Neural cell (in vitro differentiated cells): Measurements from ENCODE around the gene TTC19.

Source experiments
- CTCF ChIP-seq: fragments of 450-650 bp; IDR thresholded peaks from 2 replicates; pipeline ENCODE4 v1.5.1; 2014; ENCODE audit warnings: antibody characterized with exemption, mild to moderate bottlenecking, moderate library complexity; ENCODE audit not compliant: poor library complexity, severe bottlenecking
- EP300 ChIP-seq: fragments of 450-650 bp; conservative IDR thresholded peaks from 2 replicates; pipeline ENCODE4 v1.6.1; 2014; ENCODE audit warnings: antibody characterized with exemption, mild to moderate bottlenecking, moderate library complexity; ENCODE audit not compliant: poor library complexity, severe bottlenecking
- SMC3 ChIP-seq: fragments of 450-650 bp; conservative IDR thresholded peaks from 2 replicates; pipeline ENCODE4 v1.6.1; 2014; ENCODE audit warnings: antibody characterized with exemption, mild to moderate bottlenecking, moderate library complexity; ENCODE audit not compliant: poor library complexity
- TAF1 ChIP-seq: IDR thresholded peaks from 2 replicates; pipeline ENCODE4 v1.6.1; 2012; ENCODE audit warnings: low read depth

- TF ChIP-seq CTCF: no peak
- TF ChIP-seq EP300: no peak
- TF ChIP-seq SMC3: no peak
- no peak for TF ChIP-seq TAF1
Observed at GRCh38 chr17:16072031-16072430, 72.4 kb downstream of the TTC19 start.
